Keratinocyte (primary cell): ENCODE data around the gene CAP1. TPM values are rescaled to one million over a fixed set of nuclear protein-coding genes. Genes with fewer than 3 reads are reported as not detected.

Source experiments
- DNase-seq: peaks from one replicate; pipeline ENCODE4 v3.0.0-alpha.2; 2011; ENCODE audit warnings: low read depth, missing footprints, low spot score
- FAIRE-seq: peaks from 2 replicates; lab custom pipeline; 2011; peaks lifted over from hg19 to GRCh38; lab: Jason Lieb, UNC
- H2AFZ ChIP-seq: 2 replicates; pipeline ENCODE4 v1.6.0; 2012; ENCODE audit warnings: low read length, control low read depth, inconsistent platforms; ENCODE audit not compliant: control insufficient read depth
- H3K27ac ChIP-seq: 2 replicates; pipeline ENCODE4 v1.5.1; 2011; ENCODE audit warnings: low read length; ENCODE audit not compliant: control insufficient read depth, insufficient read depth
- H3K27me3 ChIP-seq: 3 replicates; pipeline ENCODE4 v1.6.0; 2011; ENCODE audit warnings: low read length; ENCODE audit not compliant: control insufficient read depth, insufficient read depth; ENCODE audit errors: extremely low read depth
- H3K36me3 ChIP-seq, 2 experiments: 2 replicates in 1 of 2; 3 replicates in 1 of 2; pipeline ENCODE4 v1.5.1; 2011; ENCODE audit warnings: low read length in 2 of 2, mild to moderate bottlenecking in 1 of 2; ENCODE audit not compliant: control insufficient read depth in 2 of 2, insufficient read depth in 2 of 2; ENCODE audit errors: extremely low read depth in 1 of 2
- H3K4me1 ChIP-seq: 3 replicates; pipeline ENCODE4 v1.5.1; 2011; ENCODE audit warnings: low read length; ENCODE audit not compliant: control insufficient read depth, insufficient read depth; ENCODE audit errors: extremely low read depth
- H3K4me2 ChIP-seq: 3 replicates; pipeline ENCODE4 v1.6.0; 2011; ENCODE audit warnings: low read depth, low read length; ENCODE audit not compliant: control insufficient read depth, insufficient read depth; ENCODE audit errors: extremely low read depth
- H3K4me3 ChIP-seq, 3 experiments: fragments of 200-600 bp in 1 of 3; sonication (generic) in 1 of 3; 2 replicates in 2 of 3; 3 replicates in 1 of 3; pipeline ENCODE4 v1.5.1; 2011 to 2016; ENCODE audit warnings: low read length in 3 of 3, mild to moderate bottlenecking in 3 of 3, control low read depth in 2 of 3, inconsistent platforms in 1 of 3, low read depth in 1 of 3, mixed read lengths in 1 of 3, mixed run types in 1 of 3, moderate library complexity in 1 of 3; ENCODE audit not compliant: control insufficient read depth in 2 of 3, insufficient read depth in 2 of 3; ENCODE audit errors: extremely low read depth in 1 of 3
- H3K79me2 ChIP-seq: 2 replicates; pipeline ENCODE4 v1.6.0; 2012; ENCODE audit warnings: low read length; ENCODE audit not compliant: control insufficient read depth, insufficient read depth
- H3K9ac ChIP-seq: 3 replicates; pipeline ENCODE4 v1.6.0; 2011; ENCODE audit warnings: low read length; ENCODE audit not compliant: control insufficient read depth, insufficient read depth; ENCODE audit errors: extremely low read depth
- H3K9me1 ChIP-seq: 3 replicates; pipeline ENCODE4 v1.6.0; 2011; ENCODE audit warnings: low read length; ENCODE audit not compliant: control insufficient read depth, insufficient read depth; ENCODE audit errors: extremely low read depth
- H3K9me3 ChIP-seq: 2 replicates; pipeline ENCODE4 v1.5.1; 2012; ENCODE audit warnings: low read depth, low read length; ENCODE audit not compliant: control insufficient read depth
- H4K20me1 ChIP-seq: 3 replicates; pipeline ENCODE4 v1.6.0; 2011; ENCODE audit warnings: low read length; ENCODE audit not compliant: control insufficient read depth, insufficient read depth; ENCODE audit errors: extremely low read depth
- CTCF ChIP-seq, 3 experiments: IDR thresholded peaks in 1 of 3; conservative IDR thresholded peaks in 1 of 3; optimal IDR thresholded peaks in 1 of 3; 2 replicates in 2 of 3; 3 replicates in 1 of 3; pipeline versions ENCODE3 to v1.5.1; 2011; ENCODE audit warnings: low read length in 3 of 3, mild to moderate bottlenecking in 3 of 3, moderate library complexity in 2 of 3, control low read depth in 1 of 3, inconsistent platforms in 1 of 3; ENCODE audit not compliant: insufficient read depth in 2 of 3; ENCODE audit errors: extremely low read depth in 1 of 3
- EZH2 ChIP-seq: IDR thresholded peaks from one replicate; pipeline ENCODE4 v1.6.1; 2012; ENCODE audit warnings: inconsistent platforms, mild to moderate bottlenecking, low read length, moderate library complexity
- dilution Hi-C: fragments of 300-500 bp; cut with MboI; formaldehyde crosslinking; loops from one replicate; pipeline ENCODE4 v1.7.0; 2020; ENCODE audit warnings: low sequenced_read_pairs; ENCODE audit not compliant: extremely low pct_ligation_motif_present
- polyA plus RNA-seq, 5 experiments: library from polyadenylated mRNA; depleted of rRNA in 3 of 5; stranded (reverse) in 3 of 5; stranded (forward) in 1 of 5; unstranded in 1 of 5; fragments of >200 nt; gene quantifications; 1 replicate in 1 of 5; 2 replicates in 3 of 5; 3 replicates in 1 of 5; pipeline versions ENCODE4 v1.2.1 to v1.2.3, GENCODE V29; 2011 to 2012; ENCODE audit warnings: missing spikeins in 2 of 5, low read depth in 1 of 5, low replicate concordance in 1 of 5

CAP1 gene
- polyA plus RNA-seq, 1 donor (not counting 4 experiments of a cell fraction or from before 2014, with no cell fraction given), result 959 TPM

DNA sequence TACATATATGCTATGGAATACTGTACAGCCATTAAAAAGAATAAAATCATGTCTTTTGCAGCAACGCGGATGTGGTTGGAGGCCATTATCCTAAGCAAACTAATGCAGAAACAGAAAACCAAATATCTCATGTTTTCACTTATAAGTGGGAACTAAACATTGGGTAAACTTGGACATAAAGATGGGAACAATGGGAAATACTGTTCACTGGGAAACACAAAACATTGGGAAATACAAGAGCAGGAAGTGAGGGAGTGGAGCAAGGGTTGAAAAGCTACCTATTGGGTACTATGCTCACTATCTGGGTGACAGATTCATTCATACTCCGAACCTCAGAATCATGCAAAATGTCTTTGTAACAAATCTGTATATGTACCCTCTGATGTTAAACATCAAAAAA, 73.9 kb downstream of the CAP1 start:
- dilution Hi-C loops, result no loop called here
- Histone ChIP-seq H3K27me3 (no peaks in the 10 kb centered on the region), H3K9ac (no peak overlapping the region), H3K9me3 (no peaks in the 10 kb centered on the region), H3K79me2 (no peaks in the 10 kb centered on the region), H3K4me2 (no peak overlapping the region), H3K4me1 (no peaks in the 10 kb centered on the region), H3K27ac (no peak overlapping the region), H2AFZ (no peak overlapping the region), H4K20me1 (no peaks in the 10 kb centered on the region), H3K9me1 (no peaks in the 10 kb centered on the region), H3K36me3 (no peaks in the 10 kb centered on the region), H3K4me3 (no peak overlapping the region)
- DNase-seq (no peak), FAIRE-seq (no peak)
- TF ChIP-seq CTCF (optimal IDR thresholded peaks at IDR 0.05 in 1 of 3, IDR thresholded peaks at IDR 0.05 in 1 of 3, conservative IDR thresholded peaks at IDR 0.05 in 1 of 3; ENCODE audit: extremely low read depth in 1 of 3, insufficient read depth in 2 of 3, low read length in 3 of 3), result no peak
- no peak for TF ChIP-seq EZH2

DNA sequence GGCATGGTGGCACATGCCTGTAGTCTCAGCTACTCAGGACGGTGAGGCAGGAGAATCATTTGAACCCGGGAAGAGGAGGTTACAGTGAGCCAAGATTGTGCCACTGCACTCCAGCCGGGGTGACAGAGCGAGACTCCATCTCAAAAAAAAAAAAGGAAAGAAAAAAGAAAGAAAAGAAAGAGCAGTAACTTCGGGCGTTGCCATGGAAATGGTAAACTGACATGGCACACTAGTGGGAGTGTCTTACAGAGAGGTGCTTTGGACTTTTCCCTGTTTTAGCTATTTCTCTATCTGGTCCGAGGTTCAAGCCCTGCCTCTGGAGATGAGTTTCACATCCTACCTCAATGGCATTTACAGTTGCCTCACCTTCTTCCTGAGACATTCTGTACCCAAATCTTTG, 79.6 kb downstream of the CAP1 start:
- Histone ChIP-seq H3K27ac (no peak overlapping the region), H3K79me2 (no peaks in the 10 kb centered on the region), H2AFZ (no peak overlapping the region), H3K4me3 (no peak overlapping the region), H3K4me2 (no peak overlapping the region), H3K9ac (no peak overlapping the region), H3K27me3 (no peaks in the 10 kb centered on the region), H3K9me3 (no peaks in the 10 kb centered on the region), H3K4me1 (no peaks in the 10 kb centered on the region), H4K20me1 (no peaks in the 10 kb centered on the region), H3K9me1 (no peaks in the 10 kb centered on the region), H3K36me3 (no peaks in the 10 kb centered on the region)
- DNase-seq (no peak), FAIRE-seq (no peak)
- dilution Hi-C loops, result no loop called here
- TF ChIP-seq EZH2 (no peak), CTCF (optimal IDR thresholded peaks at IDR 0.05 in 1 of 3, IDR thresholded peaks at IDR 0.05 in 1 of 3, conservative IDR thresholded peaks at IDR 0.05 in 1 of 3; ENCODE audit: extremely low read depth in 1 of 3, insufficient read depth in 2 of 3, low read length in 3 of 3) (no peak)

Other genes with a start within 250 kb of the CAP1 start
- 19.6 to 27.0 TPM (median 21.2 TPM) in 3 replicates for gene TRIT1, start 157.2 kb upstream of the CAP1 start, polyA plus RNA-seq
- 5.1 to 7.7 TPM (median 5.4 TPM) in 3 replicates for gene MYCL, start 138.8 kb upstream of the CAP1 start, polyA plus RNA-seq
- gene MFSD2A, start 85.6 kb upstream of the CAP1 start, polyA plus RNA-seq, result 50.1 to 62.5 TPM (median 57.0 TPM) in 3 replicates
- gene PPT1, start 56.5 kb downstream of the CAP1 start, polyA plus RNA-seq, result 43.8 to 58.9 TPM (median 52.7 TPM) in 3 replicates
- gene RLF, start 120.7 kb downstream of the CAP1 start, polyA plus RNA-seq, result 7.0 to 10.7 TPM (median 7.5 TPM) in 3 replicates
- gene TMCO2, start 207.2 kb downstream of the CAP1 start, polyA plus RNA-seq, result not detected in 3 replicates
- gene ZMPSTE24, start 217.5 kb downstream of the CAP1 start, polyA plus RNA-seq, result 34.0 to 73.4 TPM (median 44.9 TPM) in 3 replicates